Activated T-helper 9 cell treated with anti-CD3 and anti-CD28 coated beads, Interleukin-2, amount 50 U/mL, for 16 hours (primary cell): ENCODE measurements around the gene POF1B.

ENCODE experiments used
- DNase-seq: peaks from one replicate; pipeline ENCODE4 v3.0.0-alpha.2; 2020; ENCODE audit warnings: low read depth

POF1B gene

DNA sequence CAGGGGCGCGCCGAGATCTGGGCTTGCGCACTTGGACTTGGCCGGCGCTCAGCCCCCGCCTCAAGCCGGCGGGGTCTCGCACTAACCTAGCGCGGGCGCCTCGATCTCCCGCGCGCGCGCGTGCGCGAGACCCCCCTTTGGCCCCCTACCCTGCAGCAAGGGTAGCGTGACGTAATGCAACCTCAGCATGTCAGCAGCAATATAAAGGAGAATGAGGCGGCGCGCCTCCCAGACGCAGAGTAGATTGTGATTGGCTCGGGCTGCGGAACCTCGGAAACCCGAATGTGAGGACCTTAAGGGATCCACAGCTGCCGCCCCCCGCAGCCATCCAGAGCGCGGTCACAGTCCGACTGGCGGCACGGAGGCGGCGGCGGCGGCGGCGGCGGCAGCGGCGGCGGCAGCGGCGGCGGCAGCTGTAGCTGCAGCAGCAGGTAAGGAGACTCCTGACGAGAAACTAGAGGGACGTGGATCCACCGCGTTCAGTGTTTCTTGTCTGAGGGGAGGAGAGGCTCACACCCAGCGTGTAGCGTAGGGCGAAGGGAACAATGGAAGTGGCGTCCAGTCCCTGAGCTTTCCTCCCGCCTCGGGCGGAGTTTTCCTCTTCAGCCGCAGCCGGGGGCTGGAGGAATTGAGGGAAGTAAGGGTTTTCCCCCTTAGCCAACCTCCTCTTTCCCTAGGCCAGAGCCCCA is 135.6 kb downstream of the POF1B start, which contains the start of the genes SATL1 and ZNF711:
Gene SATL1 (minus strand): TSS at position 19 of the 689 bp plus-strand sequence. CDS start 134,811 bp downstream, outside the sequence.
Gene ZNF711 (plus strand): TSS at position 231 of the 689 bp plus-strand sequence. CDS start 3,582 bp downstream, outside the sequence.
- no peak for DNase-seq

- DNase-seq: no peak
These were observed 136.3 kb downstream of the POF1B start for GRCh38 chrX:85243155-85243554.
